ENCODE measurements around the gene MKRN3.

MKRN3 gene

GRCh38 chr15:23564821-23565394, 566 bp upstream of the MKRN3 start:
- H3K4me3 ChIP-seq (ENCODE audit: low read length), result no peak overlapping the region

GRCh38 chr15:23566071-23566554, 639 bp downstream of the MKRN3 start:
- Histone ChIP-seq H3K9ac (ENCODE audit: low read depth, low read length) (no peak overlapping the region), H3K27me3 (ENCODE audit: control insufficient read depth, insufficient read depth, low read length) (no peaks in the 10 kb centered on the region), H3K4me1 (ENCODE audit: control insufficient read depth, insufficient read depth, low read length) (no peaks in the 10 kb centered on the region), H3K4me2 (ENCODE audit: low read length) (no peak overlapping the region), H3K36me3 (ENCODE audit: insufficient read depth, low read length) (no peaks in the 10 kb centered on the region), H3K4me3 (ENCODE audit: low read length) (no peak overlapping the region), H3K9me3 (replicated peaks; ENCODE audit: low read length) (peaks cover 12% of the 10 kb centered on the region)

More at GRCh38 chr15:23564821-23565394, 566 bp upstream of the MKRN3 start:
- H3K4me1 ChIP-seq (ENCODE audit: control insufficient read depth, insufficient read depth, low read length), result no peaks in the 10 kb centered on the region
- H3K4me2 ChIP-seq (ENCODE audit: low read length), result no peak overlapping the region
- peaks cover 12% of the 10 kb centered on the region for H3K9me3 ChIP-seq (replicated peaks; ENCODE audit: low read length)
- no peaks in the 10 kb centered on the region for H3K36me3 ChIP-seq (ENCODE audit: insufficient read depth, low read length)
- H3K9ac ChIP-seq (ENCODE audit: low read depth, low read length), result no peak overlapping the region
- no peaks in the 10 kb centered on the region for H3K27me3 ChIP-seq (ENCODE audit: control insufficient read depth, insufficient read depth, low read length)

GRCh38 chr15:23566651-23567050, 1.2 kb downstream of the MKRN3 start:
- no peak overlapping the region for H3K4me3 ChIP-seq (ENCODE audit: low read length)

GRCh38 chr15:23567921-23568320, 2.4 kb downstream of the MKRN3 start:
- H3K4me1 ChIP-seq (ENCODE audit: control insufficient read depth, insufficient read depth, low read length), result no peaks in the 10 kb centered on the region
- H3K4me3 ChIP-seq (ENCODE audit: low read length), result no peak overlapping the region
- no peak overlapping the region for H3K4me2 ChIP-seq (ENCODE audit: low read length)
- no peaks in the 10 kb centered on the region for H3K27me3 ChIP-seq (ENCODE audit: control insufficient read depth, insufficient read depth, low read length)
- no peaks in the 10 kb centered on the region for H3K36me3 ChIP-seq (ENCODE audit: insufficient read depth, low read length)
- H3K9me3 ChIP-seq (replicated peaks; ENCODE audit: low read length), result peaks cover 12% of the 10 kb centered on the region
- no peak overlapping the region for H3K9ac ChIP-seq (ENCODE audit: low read depth, low read length)

More at GRCh38 chr15:23566651-23567050, 1.2 kb downstream of the MKRN3 start:
- Histone ChIP-seq H3K4me2 (ENCODE audit: low read length) (no peak overlapping the region), H3K36me3 (ENCODE audit: insufficient read depth, low read length) (no peaks in the 10 kb centered on the region), H3K4me1 (ENCODE audit: control insufficient read depth, insufficient read depth, low read length) (no peaks in the 10 kb centered on the region), H3K27me3 (ENCODE audit: control insufficient read depth, insufficient read depth, low read length) (no peaks in the 10 kb centered on the region), H3K9ac (ENCODE audit: low read depth, low read length) (no peak overlapping the region), H3K9me3 (replicated peaks; ENCODE audit: low read length) (peaks cover 12% of the 10 kb centered on the region)

- no peaks in the 10 kb centered on the region for H3K36me3 ChIP-seq (ENCODE audit: insufficient read depth, low read length)
- no peak overlapping the region for H3K4me2 ChIP-seq (ENCODE audit: low read length)
- H3K27me3 ChIP-seq (ENCODE audit: control insufficient read depth, insufficient read depth, low read length), result no peaks in the 10 kb centered on the region
- no peak overlapping the region for H3K9ac ChIP-seq (ENCODE audit: low read depth, low read length)
- H3K4me3 ChIP-seq (ENCODE audit: low read length), result no peak overlapping the region
- peaks cover 12% of the 10 kb centered on the region for H3K9me3 ChIP-seq (replicated peaks; ENCODE audit: low read length)
- no peaks in the 10 kb centered on the region for H3K4me1 ChIP-seq (ENCODE audit: control insufficient read depth, insufficient read depth, low read length)
These were observed 3.9 kb downstream of the MKRN3 start for GRCh38 chr15:23569151-23569925.

- Histone ChIP-seq H3K27me3 (ENCODE audit: control insufficient read depth, insufficient read depth, low read length) (no peaks in the 10 kb centered on the region), H3K9ac (ENCODE audit: low read depth, low read length) (no peak overlapping the region), H3K36me3 (ENCODE audit: insufficient read depth, low read length) (no peaks in the 10 kb centered on the region), H3K4me1 (ENCODE audit: control insufficient read depth, insufficient read depth, low read length) (no peaks in the 10 kb centered on the region), H3K4me3 (ENCODE audit: low read length) (no peak overlapping the region), H3K4me2 (ENCODE audit: low read length) (no peak overlapping the region), H3K9me3 (replicated peaks; ENCODE audit: low read length) (peaks cover 9% of the 10 kb centered on the region)
These were observed 5.0 kb downstream of the MKRN3 start for GRCh38 chr15:23570486-23570885.

GRCh38 chr15:23572844-23573243, 7.4 kb downstream of the MKRN3 start:
- Histone ChIP-seq H3K4me3 (ENCODE audit: low read length) (no peak overlapping the region), H3K36me3 (ENCODE audit: insufficient read depth, low read length) (no peaks in the 10 kb centered on the region), H3K27me3 (ENCODE audit: control insufficient read depth, insufficient read depth, low read length) (no peaks in the 10 kb centered on the region), H3K4me1 (ENCODE audit: control insufficient read depth, insufficient read depth, low read length) (no peaks in the 10 kb centered on the region), H3K4me2 (ENCODE audit: low read length) (no peak overlapping the region), H3K9ac (ENCODE audit: low read depth, low read length) (no peak overlapping the region), H3K9me3 (replicated peaks; ENCODE audit: low read length) (no peaks in the 10 kb centered on the region)

- no peak overlapping the region for H3K9ac ChIP-seq (ENCODE audit: low read depth, low read length)
- H3K4me1 ChIP-seq (ENCODE audit: control insufficient read depth, insufficient read depth, low read length), result no peaks in the 10 kb centered on the region
- H3K9me3 ChIP-seq (replicated peaks; ENCODE audit: low read length), result no peaks in the 10 kb centered on the region
- no peak overlapping the region for H3K4me2 ChIP-seq (ENCODE audit: low read length)
- H3K36me3 ChIP-seq (ENCODE audit: insufficient read depth, low read length), result no peaks in the 10 kb centered on the region
- H3K4me3 ChIP-seq (ENCODE audit: low read length), result no peak overlapping the region
- H3K27me3 ChIP-seq (ENCODE audit: control insufficient read depth, insufficient read depth, low read length), result no peaks in the 10 kb centered on the region
These were observed 9.3 kb downstream of the MKRN3 start for GRCh38 chr15:23574742-23575141.

GRCh38 chr15:23576061-23576460, 10.6 kb downstream of the MKRN3 start:
- no peak overlapping the region for H3K4me3 ChIP-seq (ENCODE audit: low read length)

GRCh38 chr15:23578521-23579150, 13.2 kb downstream of the MKRN3 start:
- H3K9ac ChIP-seq (ENCODE audit: low read depth, low read length), result no peak overlapping the region
- H3K4me3 ChIP-seq (ENCODE audit: low read length), result no peak overlapping the region
- no peaks in the 10 kb centered on the region for H3K27me3 ChIP-seq (ENCODE audit: control insufficient read depth, insufficient read depth, low read length)
- no peaks in the 10 kb centered on the region for H3K4me1 ChIP-seq (ENCODE audit: control insufficient read depth, insufficient read depth, low read length)
- H3K9me3 ChIP-seq (replicated peaks; ENCODE audit: low read length), result no peaks in the 10 kb centered on the region
- no peaks in the 10 kb centered on the region for H3K36me3 ChIP-seq (ENCODE audit: insufficient read depth, low read length)
- H3K4me2 ChIP-seq (ENCODE audit: low read length), result no peak overlapping the region

More at GRCh38 chr15:23576061-23576460, 10.6 kb downstream of the MKRN3 start:
- no peaks in the 10 kb centered on the region for H3K27me3 ChIP-seq (ENCODE audit: control insufficient read depth, insufficient read depth, low read length)
- no peaks in the 10 kb centered on the region for H3K4me1 ChIP-seq (ENCODE audit: control insufficient read depth, insufficient read depth, low read length)
- no peak overlapping the region for H3K4me2 ChIP-seq (ENCODE audit: low read length)
- H3K36me3 ChIP-seq (ENCODE audit: insufficient read depth, low read length), result no peaks in the 10 kb centered on the region
- no peaks in the 10 kb centered on the region for H3K9me3 ChIP-seq (replicated peaks; ENCODE audit: low read length)
- no peak overlapping the region for H3K9ac ChIP-seq (ENCODE audit: low read depth, low read length)

- Histone ChIP-seq H3K9ac (ENCODE audit: low read depth, low read length) (no peak overlapping the region), H3K4me3 (ENCODE audit: low read length) (no peak overlapping the region), H3K36me3 (ENCODE audit: insufficient read depth, low read length) (no peaks in the 10 kb centered on the region), H3K9me3 (replicated peaks; ENCODE audit: low read length) (peaks cover 11% of the 10 kb centered on the region), H3K4me1 (ENCODE audit: control insufficient read depth, insufficient read depth, low read length) (no peaks in the 10 kb centered on the region), H3K27me3 (ENCODE audit: control insufficient read depth, insufficient read depth, low read length) (no peaks in the 10 kb centered on the region), H3K4me2 (ENCODE audit: low read length) (no peak overlapping the region)
These were observed 22.8 kb downstream of the MKRN3 start for GRCh38 chr15:23588268-23588667.
